ENCODE data around the gene REPIN1. TPM values are rescaled to one million over a fixed set of nuclear protein-coding genes. Genes with fewer than 3 reads are reported as not detected.

The REPIN1 gene
- total and polyA plus RNA-seq, 9 of the 15 experiments (the other 6 are each of a cell fraction or from before 2014, with no cell fraction given) = 8.1 to 283 (median 94.3) TPM

GRCh38 chr7:150322833-150323681 lies 45.6 kb upstream of the REPIN1 start, which contains the start of the genes ACTR3C and LRRC61 (continued):
- TF ChIP-seq HOMEZ (CRISPR knock-in tag; IDR thresholded peaks at IDR 0.05) (peak; percentile 83; the same call in 1 of the 2 replicates), CBX3 (IDR thresholded peaks at IDR 0.05; ENCODE audit: borderline replicate concordance in 1 of 2, low read length in 2 of 2) (peak in 1 of 2 experiments; percentile 92; a peak in 1 of 3 replicates), ZNF143 (CRISPR knock-in tag; IDR thresholded peaks at IDR 0.05) (peak; percentile 64), E2F5 (CRISPR knock-in tag; IDR thresholded peaks at IDR 0.05) (peak; percentile 92), IFI16 (CRISPR knock-in tag; IDR thresholded peaks at IDR 0.05) (no peak; the same call in 1 of the 2 replicates), E2F8 (IDR thresholded peaks at IDR 0.05; ENCODE audit: low read depth, partially characterized antibody) (peak; percentile 78), RAD21 (CRISPR knock-in tag; conservative IDR thresholded peaks at IDR 0.05 in 1 of 2, IDR thresholded peaks at IDR 0.05 in 1 of 2) (peak; percentile 87 to 90), MAX (CRISPR knock-in tag; IDR thresholded peaks at IDR 0.05) (peak; percentile 98), ARID2 (IDR thresholded peaks at IDR 0.05) (peak; percentile 67; the same call in 1 of the 2 replicates), SRSF3 (IDR thresholded peaks at IDR 0.05; ENCODE audit: insufficient read depth, low read length) (peak; percentile 90; the same call in 1 of the 2 replicates), NONO (IDR thresholded peaks at IDR 0.05; ENCODE audit: low read depth in 2 of 2, low read length in 1 of 2) (peak in 1 of 2 experiments; percentile 98), ZNF449 (CRISPR knock-in tag; IDR thresholded peaks at IDR 0.05) (peak; percentile 87; the same call in 1 of the 2 replicates), ZNF764 (CRISPR knock-in tag; IDR thresholded peaks at IDR 0.05; ENCODE audit: low read depth) (peak; percentile 48; the same call in 1 of the 2 replicates), CTBP1 (IDR thresholded peaks at IDR 0.05; ENCODE audit: borderline replicate concordance) (peak; percentile 87), PPARD (CRISPR knock-in tag; IDR thresholded peaks at IDR 0.05) (no peak; the same call in 1 of the 2 replicates), ZNF3 (CRISPR knock-in tag; IDR thresholded peaks at IDR 0.05) (no peak), ZNF707 (CRISPR knock-in tag; conservative IDR thresholded peaks at IDR 0.05) (0 out of 2 replicates have a peak, but pooled peaks have one; percentile 12)

Data from K562 (cell line).